ENCODE results near the gene H2BW2. TPM values are rescaled to one million over a fixed set of nuclear protein-coding genes. Genes with fewer than 3 reads are reported as not detected.
"Not testable (repeated sequence)": the region's sequence is repeated elsewhere in the genome, so short reads cannot be mapped to it uniquely, and the experiment has no call there.

H2BW2 gene
- total RNA-seq, 3 donors from 2014 or later (not counting 1 experiment from before 2014, with no cell fraction given), result 0.18 TPM; not detected in 2

DNA sequence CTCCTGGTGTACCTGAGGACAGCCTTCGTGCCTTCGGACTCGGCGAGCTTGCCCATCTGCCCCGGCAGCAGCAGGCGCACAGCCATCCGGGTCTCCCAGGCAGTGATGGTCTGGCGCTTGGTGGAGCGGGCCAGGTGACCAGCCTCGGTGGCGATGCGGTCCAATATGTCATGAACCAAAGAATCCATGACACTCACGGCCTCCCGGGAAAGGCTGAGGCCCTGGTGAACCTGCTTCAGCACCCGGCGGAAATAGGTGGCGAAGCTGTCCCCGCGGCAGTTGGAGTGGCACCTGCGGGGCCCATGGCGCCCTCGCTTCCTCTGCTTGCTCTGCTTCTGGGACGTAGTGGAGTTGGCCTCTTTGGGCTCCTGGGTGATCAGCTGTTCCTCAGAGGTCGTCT lies 26.6 kb upstream of the H2BW2 start:
- Histone ChIP-seq H3K4me3 (ENCODE audit: low read length) (no peak overlapping the region), H3K4me1 (ENCODE audit: control insufficient read depth, insufficient read depth, low read length) (no peaks in the 10 kb centered on the region), H3K27ac (ENCODE audit: low read length) (no peak overlapping the region), H3K36me3 (ENCODE audit: control insufficient read depth, insufficient read depth, low read length) (no peaks in the 10 kb centered on the region), H3K27me3 (ENCODE audit: control insufficient read depth, insufficient read depth, low read length) (no peaks in the 10 kb centered on the region), H3K9me3 (ENCODE audit: control insufficient read depth, insufficient read depth, low read length) (no peaks in the 10 kb centered on the region)
- 94% methylated on average over 24 of the region's 24 CpGs for WGBS (ENCODE audit: insufficient coverage)
- no peaks in the 10 kb centered on the region for H3K9me3 Mint-ChIP-seq
- DNase-seq (no peak), ATAC-seq (no peak)
- H3K36me3 Mint-ChIP-seq, result no peaks in the 10 kb centered on the region
- intact Hi-C loops (cut with micrococcal nuclease), result no loop called here
- TF ChIP-seq CTCF (IDR thresholded peaks at IDR 0.05), result no peak
- H3K27me3 Mint-ChIP-seq (ENCODE audit: low read depth in 2 of 2), result peaks cover 2 to 17% of the 10 kb centered on the region in 2 donors
- H3K4me3 Mint-ChIP-seq, result no peak overlapping the region
- H3K4me1 Mint-ChIP-seq, result no peaks in the 10 kb centered on the region
- no peak overlapping the region for H3K27ac Mint-ChIP-seq

DNA sequence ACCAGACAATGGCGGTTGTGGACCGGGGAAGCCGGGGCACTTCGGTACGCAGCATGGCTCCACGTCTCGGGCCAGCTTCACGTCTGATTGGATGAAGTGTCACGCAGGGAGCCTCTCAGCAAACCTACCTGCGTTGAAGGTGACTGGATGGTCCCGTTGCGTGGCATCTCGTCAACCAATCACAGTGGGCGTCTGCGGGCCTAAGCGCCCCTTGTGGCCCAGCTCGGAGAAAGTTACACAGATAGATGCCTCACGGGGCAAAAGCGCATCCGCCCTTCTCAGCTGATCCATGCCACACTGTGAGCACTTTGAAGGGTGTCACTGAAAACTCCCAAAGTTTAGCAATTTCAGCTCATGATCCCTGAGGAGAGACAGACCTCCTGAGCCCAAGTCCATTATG lies 26.1 kb upstream of the H2BW2 start, which contains the start of gene H2BW1:
Gene H2BW1 (minus strand): TSS at position 103 of the 400 bp plus-strand sequence. CDS start 132 bp downstream, outside the sequence.
- H3K36me3 Mint-ChIP-seq, result no peaks in the 10 kb centered on the region
- Histone ChIP-seq H3K4me3 (ENCODE audit: low read length) (no peak within 1 kb of the TSS), H3K9me3 (ENCODE audit: control insufficient read depth, insufficient read depth, low read length) (no peaks in the 10 kb centered on the region), H3K4me1 (ENCODE audit: control insufficient read depth, insufficient read depth, low read length) (no peaks in the 10 kb centered on the region), H3K36me3 (ENCODE audit: control insufficient read depth, insufficient read depth, low read length) (no peaks in the 10 kb centered on the region), H3K27me3 (ENCODE audit: control insufficient read depth, insufficient read depth, low read length) (no peaks in the 10 kb centered on the region), H3K27ac (ENCODE audit: low read length) (no peak within 1 kb of the TSS)
- no peak within 1 kb of the TSS for H3K27ac Mint-ChIP-seq
- H3K4me3 Mint-ChIP-seq, result no peak within 1 kb of the TSS
- 90% methylated on average over 20 of the region's 20 CpGs for WGBS (ENCODE audit: insufficient coverage)
- H3K27me3 Mint-ChIP-seq (ENCODE audit: low read depth in 2 of 2), result peaks cover 1 to 18% of the 10 kb centered on the region in 2 donors
- no peak for DNase-seq
- no peaks in the 10 kb centered on the region for H3K9me3 Mint-ChIP-seq
- intact Hi-C loops (cut with micrococcal nuclease), result no loop called here
- no peaks in the 10 kb centered on the region for H3K4me1 Mint-ChIP-seq
- no peak for TF ChIP-seq CTCF (IDR thresholded peaks at IDR 0.05)
- ATAC-seq, result no peak

DNA sequence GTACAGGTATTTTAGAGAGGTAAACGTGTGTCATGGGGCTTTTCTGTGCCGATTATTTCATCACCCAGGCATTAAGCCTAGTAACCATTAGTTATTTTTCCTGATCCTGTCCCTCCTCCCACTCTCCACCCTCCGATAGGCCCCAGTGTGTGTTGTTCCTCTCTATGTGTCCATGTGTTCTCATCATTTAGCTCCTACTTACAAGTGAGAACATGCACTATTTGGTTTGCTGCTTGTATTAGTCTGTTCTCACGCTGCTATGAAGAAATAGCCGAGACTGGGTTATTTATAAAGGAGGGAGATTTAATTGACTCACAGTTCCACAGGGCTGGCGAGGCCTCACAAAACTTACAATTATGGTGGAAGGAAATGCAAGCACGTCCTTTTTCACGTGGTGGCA lies 24.2 kb upstream of the H2BW2 start:
- intact Hi-C loops (cut with micrococcal nuclease); H3K36me3 ChIP-seq (ENCODE audit: control insufficient read depth, insufficient read depth, low read length); H3K27me3 ChIP-seq (ENCODE audit: control insufficient read depth, insufficient read depth, low read length); H3K9me3 ChIP-seq (ENCODE audit: control insufficient read depth, insufficient read depth, low read length); H3K4me3 Mint-ChIP-seq; DNase-seq; H3K36me3 Mint-ChIP-seq; H3K27ac ChIP-seq (ENCODE audit: low read length); H3K9me3 Mint-ChIP-seq; ATAC-seq; H3K4me3 ChIP-seq (ENCODE audit: low read length); H3K27ac Mint-ChIP-seq; H3K4me1 ChIP-seq (ENCODE audit: control insufficient read depth, insufficient read depth, low read length); H3K4me1 Mint-ChIP-seq: not testable (repeated sequence)
- H3K27me3 Mint-ChIP-seq (ENCODE audit: low read depth in 2 of 2), result peaks cover 0 to 23% of the 10 kb centered on the region in 2 donors
- 92% methylated on average over 4 of the region's 8 CpGs for WGBS (ENCODE audit: insufficient coverage)

GRCh38 chrX:104018126-104018525 lies 21.6 kb upstream of the H2BW2 start:
- 96% methylated on average over 8 of the region's 11 CpGs for WGBS (ENCODE audit: insufficient coverage)

More at GRCh38 chrX:104018126-104018525, 21.6 kb upstream of the H2BW2 start:
- Histone ChIP-seq H3K4me1 (ENCODE audit: control insufficient read depth, insufficient read depth, low read length) (no peaks in the 10 kb centered on the region), H3K4me3 (ENCODE audit: low read length) (no peak overlapping the region), H3K36me3 (ENCODE audit: control insufficient read depth, insufficient read depth, low read length) (no peaks in the 10 kb centered on the region), H3K9me3 (ENCODE audit: control insufficient read depth, insufficient read depth, low read length) (no peaks in the 10 kb centered on the region), H3K27ac (ENCODE audit: low read length) (no peak overlapping the region), H3K27me3 (ENCODE audit: control insufficient read depth, insufficient read depth, low read length) (no peaks in the 10 kb centered on the region)
- Mint-ChIP-seq H3K27ac (no peak overlapping the region), H3K4me1 (no peaks in the 10 kb centered on the region), H3K9me3 (no peaks in the 10 kb centered on the region), H3K36me3 (no peaks in the 10 kb centered on the region), H3K4me3 (no peak overlapping the region), H3K27me3 (ENCODE audit: low read depth in 2 of 2) (peaks cover 0 to 23% of the 10 kb centered on the region in 2 donors)
- ATAC-seq (no peak), DNase-seq (no peak)
- no peak for TF ChIP-seq CTCF (IDR thresholded peaks at IDR 0.05)
- intact Hi-C loops (cut with micrococcal nuclease), result no loop called here
